Muscle layer of colon (tissue), 2 donors: ENCODE results near the gene CPE.

Source experiments
- H3K27ac ChIP-seq: one replicate; pipeline ENCODE4 v1.7.0; 2013; ENCODE audit warnings: low read depth, mild to moderate bottlenecking, low read length, moderate library complexity
- H3K27me3 ChIP-seq, 2 donors: one replicate each; pipeline ENCODE4 v1.7.0; 2013; ENCODE audit warnings: low read length in 2 of 2, mild to moderate bottlenecking in 2 of 2; ENCODE audit not compliant: insufficient read depth in 2 of 2, control insufficient read depth in 1 of 2
- H3K36me3 ChIP-seq: one replicate; pipeline ENCODE4 v1.7.0; 2013; ENCODE audit warnings: mild to moderate bottlenecking, low read length; ENCODE audit not compliant: insufficient read depth
- H3K4me1 ChIP-seq: one replicate; pipeline ENCODE4 v1.7.0; 2013; ENCODE audit warnings: mild to moderate bottlenecking, low read length; ENCODE audit not compliant: insufficient read depth
- H3K4me3 ChIP-seq, 2 donors: one replicate each; pipeline ENCODE4 v1.7.0; 2013; ENCODE audit warnings: low read length in 2 of 2, low read depth in 1 of 2, mild to moderate bottlenecking in 1 of 2, moderate library complexity in 1 of 2
- H3K9ac ChIP-seq: one replicate; pipeline ENCODE4 v1.7.0; 2013; ENCODE audit warnings: low read length
- H3K9me3 ChIP-seq: one replicate; pipeline ENCODE4 v1.7.0; 2013; ENCODE audit warnings: mild to moderate bottlenecking, low read length
- donor health status: abdominal sarcoma.
- donor health status: Adenocarcinoma of cecum.

The CPE gene

GRCh38 chr4:165493359-165493758 lies 114.6 kb downstream of the CPE start:
- peaks cover 10% of the 10 kb centered on the region for H3K4me1 ChIP-seq
- H3K4me3 ChIP-seq, result peak overlapping the region in 1 of 2 donors; percentile 38
- no peaks in the 10 kb centered on the region for H3K9me3 ChIP-seq
- no peak overlapping the region for H3K27ac ChIP-seq
- peak overlapping the region; percentile 25 for H3K9ac ChIP-seq
- H3K27me3 ChIP-seq, result no peaks in the 10 kb centered on the region
- no peaks in the 10 kb centered on the region for H3K36me3 ChIP-seq

GRCh38 chr4:165502916-165503907 lies 124.4 kb downstream of the CPE start:
- Histone ChIP-seq H3K27me3 (no peaks in the 10 kb centered on the region), H3K4me1 (peaks cover 28% of the 10 kb centered on the region), H3K36me3 (no peaks in the 10 kb centered on the region), H3K9me3 (no peaks in the 10 kb centered on the region), H3K4me3 (no peak overlapping the region), H3K9ac (no peak overlapping the region), H3K27ac (no peak overlapping the region)

GRCh38 chr4:165504184-165504583 lies 125.4 kb downstream of the CPE start:
- H3K27ac ChIP-seq, result peak overlapping the region; percentile 22
- H3K4me3 ChIP-seq, result no peak overlapping the region

GRCh38 chr4:165505958-165506837 lies 127.4 kb downstream of the CPE start:
- no peaks in the 10 kb centered on the region for H3K27me3 ChIP-seq
- H3K9me3 ChIP-seq, result no peaks in the 10 kb centered on the region
- no peak overlapping the region for H3K4me3 ChIP-seq
- peaks cover 45% of the 10 kb centered on the region for H3K4me1 ChIP-seq
- H3K27ac ChIP-seq, result peak overlapping the region; percentile 74
- H3K36me3 ChIP-seq, result no peaks in the 10 kb centered on the region
- no peak overlapping the region for H3K9ac ChIP-seq

More at GRCh38 chr4:165504184-165504583, 125.4 kb downstream of the CPE start:
- no peak overlapping the region for H3K9ac ChIP-seq
- H3K27me3 ChIP-seq, result no peaks in the 10 kb centered on the region
- H3K36me3 ChIP-seq, result no peaks in the 10 kb centered on the region
- H3K9me3 ChIP-seq, result no peaks in the 10 kb centered on the region
- H3K4me1 ChIP-seq, result peaks cover 32% of the 10 kb centered on the region

GRCh38 chr4:165506849-165507248 lies 128.0 kb downstream of the CPE start:
- no peaks in the 10 kb centered on the region for H3K9me3 ChIP-seq
- no peaks in the 10 kb centered on the region for H3K27me3 ChIP-seq
- H3K36me3 ChIP-seq, result no peaks in the 10 kb centered on the region
- H3K9ac ChIP-seq, result no peak overlapping the region
- H3K4me1 ChIP-seq, result peaks cover 46% of the 10 kb centered on the region
- peak overlapping the region; percentile 74 for H3K27ac ChIP-seq
- H3K4me3 ChIP-seq, result no peak overlapping the region

GRCh38 chr4:165507381-165507780 lies 128.6 kb downstream of the CPE start:
- Histone ChIP-seq H3K4me1 (peaks cover 51% of the 10 kb centered on the region), H3K27me3 (no peaks in the 10 kb centered on the region), H3K9me3 (no peaks in the 10 kb centered on the region), H3K27ac (peak overlapping the region; percentile 74), H3K4me3 (peak overlapping the region in 1 of 2 donors; percentile 49), H3K36me3 (no peaks in the 10 kb centered on the region), H3K9ac (no peak overlapping the region)

- no peaks in the 10 kb centered on the region for H3K27me3 ChIP-seq
- H3K9ac ChIP-seq, result no peak overlapping the region
- H3K27ac ChIP-seq, result no peak overlapping the region
- peaks cover 62% of the 10 kb centered on the region for H3K4me1 ChIP-seq
- no peak overlapping the region for H3K4me3 ChIP-seq
- H3K9me3 ChIP-seq, result no peaks in the 10 kb centered on the region
- no peaks in the 10 kb centered on the region for H3K36me3 ChIP-seq
Measured at GRCh38 chr4:165508372-165509120, 129.7 kb downstream of the CPE start.

GRCh38 chr4:165512424-165512823 lies 133.6 kb downstream of the CPE start:
- Histone ChIP-seq H3K4me1 (peaks cover 45% of the 10 kb centered on the region), H3K27ac (peak overlapping the region; percentile 19), H3K27me3 (no peaks in the 10 kb centered on the region), H3K4me3 (no peak overlapping the region), H3K36me3 (no peaks in the 10 kb centered on the region), H3K9ac (no peak overlapping the region), H3K9me3 (no peaks in the 10 kb centered on the region)

GRCh38 chr4:165514739-165515138 lies 135.9 kb downstream of the CPE start:
- Histone ChIP-seq H3K9ac (no peak overlapping the region), H3K27me3 (no peaks in the 10 kb centered on the region), H3K4me1 (peaks cover 37% of the 10 kb centered on the region), H3K9me3 (no peaks in the 10 kb centered on the region), H3K4me3 (no peak overlapping the region), H3K36me3 (no peaks in the 10 kb centered on the region), H3K27ac (no peak overlapping the region)

GRCh38 chr4:165515201-165515600 lies 136.4 kb downstream of the CPE start:
- Histone ChIP-seq H3K9ac (no peak overlapping the region), H3K9me3 (no peaks in the 10 kb centered on the region), H3K27ac (no peak overlapping the region), H3K27me3 (no peaks in the 10 kb centered on the region), H3K4me3 (no peak overlapping the region), H3K4me1 (peaks cover 37% of the 10 kb centered on the region), H3K36me3 (no peaks in the 10 kb centered on the region)
